ENCODE data around the gene KRT79.

The KRT79 gene

GRCh38 chr12:52818388-52818787, 15.7 kb downstream of the KRT79 start:
- DNase-seq (ENCODE audit: low read depth): no peak

DNA sequence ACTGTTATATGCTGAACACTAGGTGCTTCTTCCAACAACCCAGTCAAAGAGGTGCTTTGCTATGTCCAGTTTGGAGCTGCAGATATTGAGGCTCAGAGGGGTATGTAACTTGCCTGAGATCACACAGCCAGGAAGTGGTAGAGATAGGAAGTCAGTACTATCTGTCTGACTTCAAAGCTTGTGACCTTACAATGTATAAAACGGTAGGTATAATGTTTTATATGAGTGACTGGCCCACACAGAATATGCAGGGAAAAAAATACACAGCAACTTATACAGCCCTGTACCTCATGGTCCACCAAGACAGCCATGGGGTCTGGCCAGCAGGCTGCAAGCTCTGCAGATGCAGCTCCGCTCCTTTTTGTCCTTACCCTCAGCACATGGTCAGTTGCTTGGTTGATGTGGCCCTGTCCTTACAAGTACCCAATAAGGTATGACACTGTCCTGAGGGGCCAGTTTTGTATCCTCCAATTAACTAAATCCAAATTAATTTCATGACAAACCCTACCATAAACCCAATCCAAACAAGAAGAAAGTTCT, 16.3 kb downstream of the KRT79 start:
- no peak for DNase-seq (ENCODE audit: low read depth)

DNA sequence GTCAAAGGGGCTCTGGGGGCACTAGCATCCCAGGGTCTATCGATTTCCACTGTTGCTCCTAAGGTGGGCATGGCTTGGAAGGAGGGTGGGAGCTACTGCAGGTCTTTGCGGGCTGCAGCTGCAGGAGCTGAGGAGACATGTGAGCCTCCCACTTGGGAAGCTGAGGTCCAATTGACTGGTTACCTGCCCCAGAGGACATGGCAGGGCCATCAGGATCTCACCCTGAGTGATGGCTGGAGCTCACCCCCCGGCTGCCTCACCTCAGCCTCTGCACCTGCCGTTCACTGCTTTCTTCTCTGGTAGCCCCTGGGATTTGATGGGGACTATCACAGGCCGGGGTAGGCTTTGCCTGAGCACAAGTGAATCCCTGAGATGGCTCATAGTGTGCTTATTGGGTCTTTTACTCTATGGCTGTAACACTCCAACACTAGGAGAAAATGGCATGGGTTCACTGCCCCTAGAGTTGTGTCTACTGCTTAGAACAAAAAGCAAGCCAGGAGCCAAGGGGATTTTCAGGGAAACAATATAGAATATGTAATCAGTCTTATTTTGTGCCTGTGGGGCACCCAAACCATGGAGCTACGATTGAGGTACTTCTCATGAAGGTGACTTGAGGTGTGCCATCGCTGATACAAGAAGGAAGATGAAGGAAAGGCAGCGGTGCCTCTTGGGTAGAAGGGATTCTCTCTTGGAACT, 17.0 kb downstream of the KRT79 start:
- no peak for DNase-seq (ENCODE audit: low read depth)

DNA sequence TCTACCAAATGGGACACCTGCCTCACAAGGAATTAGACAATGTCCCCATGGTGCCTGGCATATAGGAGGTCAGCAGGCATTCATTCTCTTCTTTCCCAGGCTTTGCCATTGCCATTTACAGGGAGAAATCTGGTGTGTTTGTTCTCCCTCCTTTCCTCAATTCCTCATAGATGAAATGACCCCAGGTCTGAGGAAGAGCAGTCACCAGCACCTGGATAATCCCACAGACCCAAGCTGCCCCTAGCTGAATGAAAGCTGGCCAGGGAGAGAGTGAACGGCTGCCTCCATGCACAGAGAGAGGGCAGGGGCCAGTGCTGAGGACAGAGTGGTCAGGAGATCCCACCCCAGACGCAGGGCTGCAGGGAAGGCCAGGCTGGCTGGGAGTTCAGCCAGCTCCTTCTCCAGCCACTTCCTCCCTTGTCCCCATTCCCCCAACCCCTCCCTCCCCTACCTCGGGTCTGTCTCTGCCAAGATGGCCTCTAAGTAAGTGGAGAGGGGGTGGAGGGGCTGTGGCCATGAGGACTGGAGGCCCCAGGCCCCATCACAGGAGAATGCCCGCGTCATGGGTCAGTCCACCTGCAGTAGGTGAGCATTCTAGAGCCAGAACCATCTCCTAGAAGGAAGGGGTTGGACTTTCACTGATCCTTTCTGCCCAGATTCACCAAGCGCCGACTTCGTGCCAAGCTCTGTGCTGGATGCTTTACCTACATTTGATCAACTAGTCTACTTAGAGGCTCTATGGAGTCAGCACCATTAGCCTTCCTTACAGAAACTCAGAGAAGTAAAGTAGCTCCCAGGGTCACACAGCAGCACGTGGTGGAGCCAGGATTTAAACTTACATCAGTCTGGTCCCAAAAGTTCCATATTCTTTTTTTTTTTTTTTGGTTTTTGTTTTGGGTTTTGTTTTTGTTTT, 18.2 kb downstream of the KRT79 start:
- no peak for DNase-seq (ENCODE audit: low read depth)

DNA sequence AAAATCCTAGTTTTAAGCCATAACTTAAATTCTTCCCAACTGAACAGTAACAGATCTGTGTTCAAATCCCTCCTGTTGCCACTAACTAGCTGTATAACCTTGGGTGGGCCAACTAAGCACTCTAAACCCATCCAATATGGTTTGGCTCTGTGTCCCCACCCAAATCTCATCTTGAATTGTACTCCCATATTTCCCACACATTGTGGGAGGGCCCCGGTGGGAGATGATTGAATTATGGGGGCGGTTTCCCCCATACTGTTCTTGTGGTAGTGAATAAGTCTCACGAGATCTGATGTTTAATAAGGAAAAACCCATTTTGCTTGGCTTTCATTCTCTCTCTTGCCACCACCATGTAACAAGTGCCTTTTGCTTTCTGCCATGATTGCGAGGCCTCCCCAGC, 18.9 kb downstream of the KRT79 start:
- DNase-seq (ENCODE audit: low read depth): no peak

- DNase-seq (ENCODE audit: low read depth): no peak
These were observed 19.4 kb downstream of the KRT79 start for GRCh38 chr12:52814710-52815155.

DNA sequence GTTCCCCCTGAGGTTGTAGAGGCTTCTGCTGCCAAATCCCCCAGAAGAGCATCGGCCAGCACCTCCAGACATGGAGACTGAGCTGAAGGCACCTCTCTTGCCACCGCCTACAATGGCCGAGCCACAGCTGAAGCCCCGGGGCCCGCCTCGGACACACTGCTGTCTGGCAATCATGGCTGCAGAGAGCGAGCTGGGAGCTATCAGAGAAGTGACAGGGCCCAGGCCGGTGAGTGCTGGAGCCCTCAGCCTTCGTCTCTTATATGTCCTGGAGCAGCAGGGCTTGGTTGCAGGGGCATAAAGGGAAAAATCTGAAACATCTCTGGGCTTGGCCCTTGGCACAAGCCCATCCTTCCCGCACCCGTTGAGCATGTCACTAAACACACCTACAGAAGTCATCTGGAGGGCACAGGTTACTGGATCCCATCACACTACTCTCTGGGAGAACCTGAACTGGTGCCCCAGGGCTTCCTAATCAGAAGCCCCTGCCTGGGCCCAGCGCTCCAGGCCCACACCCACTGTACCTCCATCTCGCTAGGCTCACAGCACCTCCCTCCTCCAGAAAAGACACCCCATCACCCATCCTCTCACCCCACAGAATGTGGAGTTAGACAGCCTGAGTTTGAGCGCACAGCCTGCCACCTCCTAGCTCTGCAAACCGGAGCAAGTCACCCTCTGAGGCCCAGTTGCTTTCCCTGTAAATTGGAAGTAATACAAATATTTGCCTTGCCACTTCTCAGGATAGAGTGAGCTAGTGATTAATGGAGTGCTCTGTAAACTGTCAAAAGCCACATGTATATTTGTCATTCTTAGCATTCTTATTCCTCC, 20.0 kb downstream of the KRT79 start, which contains the start of gene KRT4:
Gene KRT4, minus strand, starts transcription at position 232 of the 825 bp plus-strand sequence. Its CDS starts 58 bp downstream, at position 174.
- DNase-seq (ENCODE audit: low read depth): no peak

DNA sequence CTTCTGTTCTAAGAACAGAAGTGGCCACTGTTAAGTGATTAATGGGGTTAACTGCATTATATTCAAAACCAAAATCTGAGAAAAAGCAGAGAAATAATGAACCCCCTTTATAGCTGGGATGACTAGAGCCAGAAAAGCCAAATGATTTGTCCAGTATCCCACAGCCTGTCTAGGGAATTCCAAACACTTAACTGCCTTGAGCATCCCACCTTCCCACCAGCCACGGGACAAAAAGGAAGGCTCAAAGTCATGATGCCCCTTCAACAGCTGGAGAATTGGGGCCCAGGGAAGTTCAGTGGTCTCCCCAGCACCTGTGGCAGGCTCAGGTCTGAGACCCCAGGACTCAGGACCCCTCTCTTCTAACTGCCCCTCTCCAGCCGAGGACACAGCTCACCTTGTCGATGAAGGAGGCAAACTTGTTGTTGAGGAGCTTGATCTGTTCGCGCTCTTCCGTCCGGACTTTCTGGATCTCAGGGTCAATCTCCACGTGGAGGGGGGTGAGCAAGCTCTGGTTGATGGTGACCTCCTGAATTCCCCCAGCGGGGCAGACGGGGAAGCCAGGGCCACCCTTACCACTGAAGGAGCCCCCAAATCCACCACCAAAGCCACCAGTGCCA, 20.8 kb downstream of the KRT79 start:
- no peak for DNase-seq (ENCODE audit: low read depth)

- DNase-seq (ENCODE audit: low read depth): no peak
These were observed 21.4 kb downstream of the KRT79 start for GRCh38 chr12:52812749-52813148.

DNA sequence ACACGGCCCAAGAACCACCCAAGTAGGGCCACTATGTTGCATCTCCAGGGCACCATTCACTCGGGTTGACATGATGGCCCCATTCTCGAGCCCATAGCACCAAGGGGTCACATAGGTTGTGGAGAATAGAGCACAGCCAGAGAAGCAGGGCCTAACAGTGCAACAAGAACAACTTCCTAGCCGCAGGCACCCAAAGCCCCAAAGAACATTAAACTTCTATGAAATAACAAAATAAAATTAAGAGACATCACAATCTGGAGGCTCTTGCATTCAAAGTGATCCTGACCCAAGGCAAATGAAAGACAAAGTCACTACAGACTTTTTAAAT, 22.1 kb downstream of the KRT79 start:
- no peak for DNase-seq (ENCODE audit: low read depth)

DNA sequence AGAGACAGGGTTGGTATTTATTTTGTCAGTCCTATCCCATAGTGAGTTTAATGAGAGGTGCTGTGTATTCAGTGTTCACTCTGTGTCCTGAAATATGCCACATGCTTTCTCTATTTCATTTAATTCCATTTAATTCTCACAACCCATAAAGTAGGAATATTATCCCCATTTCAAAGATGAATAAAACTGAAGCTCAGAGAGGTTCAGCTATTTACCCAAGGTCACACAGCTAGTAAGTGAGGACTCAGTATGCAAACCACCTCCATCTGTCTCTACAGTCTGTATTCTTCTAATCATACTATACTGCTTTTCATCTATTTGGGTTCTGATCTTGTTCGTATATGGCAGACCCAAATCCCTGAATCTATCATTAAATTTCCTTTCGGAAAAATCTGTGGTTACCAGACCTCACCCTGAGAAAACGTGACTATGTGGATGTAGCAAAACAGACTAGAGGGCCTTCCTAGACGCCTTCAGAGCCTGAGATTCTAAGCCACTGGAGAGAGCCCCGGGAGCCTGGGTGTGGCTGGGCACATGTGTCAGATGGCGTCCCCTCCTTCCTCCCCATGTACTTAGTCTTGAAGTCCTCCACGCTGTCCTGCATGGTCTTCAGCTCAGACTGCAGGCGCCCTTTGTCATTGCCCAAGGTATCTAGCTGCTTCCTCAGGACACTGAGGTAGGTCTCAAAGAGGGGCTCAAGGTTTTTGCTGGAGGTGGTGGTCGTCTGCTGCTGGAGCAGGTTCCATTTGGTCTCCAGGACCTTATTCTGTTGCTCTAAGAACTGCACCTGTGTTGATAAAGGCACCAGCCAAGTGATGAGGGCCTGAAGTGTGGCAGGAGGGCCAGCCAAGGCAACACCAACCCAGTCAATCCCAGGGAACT, 22.7 kb downstream of the KRT79 start:
- no peak for DNase-seq (ENCODE audit: low read depth)

GRCh38 chr12:52810554-52810953, 23.6 kb downstream of the KRT79 start:
- no peak for DNase-seq (ENCODE audit: low read depth)

DNA sequence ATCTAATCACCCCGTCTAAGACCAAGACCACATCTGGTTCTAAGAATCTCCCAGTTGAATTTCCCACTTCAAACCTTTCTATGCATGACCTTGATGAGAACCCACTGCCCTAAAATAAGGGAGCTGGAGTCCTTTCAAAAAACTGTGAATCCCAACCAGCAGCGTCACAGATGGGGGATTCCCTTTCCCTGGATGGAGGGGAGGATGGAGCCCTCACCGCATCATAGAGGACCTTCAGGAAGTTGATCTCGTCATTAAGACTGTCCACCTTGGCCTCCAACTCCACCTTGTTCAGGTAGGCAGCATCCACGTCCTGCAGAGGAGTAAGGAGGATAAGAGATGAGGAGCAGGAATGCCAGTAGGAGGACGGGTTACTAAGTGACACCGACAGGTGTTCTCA, 24.9 kb downstream of the KRT79 start:
- DNase-seq (ENCODE audit: low read depth): no peak

DNA sequence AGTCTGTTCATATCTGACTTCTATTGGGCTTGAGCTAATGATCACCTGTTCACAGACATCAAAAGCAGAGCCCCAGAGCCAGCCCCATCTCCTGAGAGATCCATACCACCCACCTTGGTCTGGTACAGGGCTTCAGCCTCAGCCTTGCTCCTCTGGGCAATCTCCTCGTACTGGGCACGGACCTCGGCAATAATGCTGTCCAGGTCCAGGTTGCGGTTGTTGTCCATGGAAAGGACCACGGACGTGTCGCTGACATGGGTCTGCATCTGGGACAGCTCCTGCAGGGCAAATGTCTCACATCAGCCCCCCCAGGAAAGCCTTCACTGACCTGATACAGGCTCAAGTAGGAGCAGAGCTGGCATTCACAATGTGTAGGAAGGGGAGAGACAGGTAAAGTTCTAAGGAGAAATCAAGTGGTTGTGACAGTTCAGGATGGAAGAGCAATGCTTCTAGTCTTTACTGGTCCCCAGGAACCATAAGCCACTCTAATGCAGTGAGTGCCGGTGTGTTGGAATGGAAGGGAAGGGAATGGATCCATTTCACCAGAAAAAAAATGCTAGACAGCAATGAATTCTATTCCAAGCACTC, 25.4 kb downstream of the KRT79 start:
- no peak for DNase-seq (ENCODE audit: low read depth)

- no peak for DNase-seq (ENCODE audit: low read depth)
These were observed 26.3 kb downstream of the KRT79 start for GRCh38 chr12:52807544-52808470.

DNA sequence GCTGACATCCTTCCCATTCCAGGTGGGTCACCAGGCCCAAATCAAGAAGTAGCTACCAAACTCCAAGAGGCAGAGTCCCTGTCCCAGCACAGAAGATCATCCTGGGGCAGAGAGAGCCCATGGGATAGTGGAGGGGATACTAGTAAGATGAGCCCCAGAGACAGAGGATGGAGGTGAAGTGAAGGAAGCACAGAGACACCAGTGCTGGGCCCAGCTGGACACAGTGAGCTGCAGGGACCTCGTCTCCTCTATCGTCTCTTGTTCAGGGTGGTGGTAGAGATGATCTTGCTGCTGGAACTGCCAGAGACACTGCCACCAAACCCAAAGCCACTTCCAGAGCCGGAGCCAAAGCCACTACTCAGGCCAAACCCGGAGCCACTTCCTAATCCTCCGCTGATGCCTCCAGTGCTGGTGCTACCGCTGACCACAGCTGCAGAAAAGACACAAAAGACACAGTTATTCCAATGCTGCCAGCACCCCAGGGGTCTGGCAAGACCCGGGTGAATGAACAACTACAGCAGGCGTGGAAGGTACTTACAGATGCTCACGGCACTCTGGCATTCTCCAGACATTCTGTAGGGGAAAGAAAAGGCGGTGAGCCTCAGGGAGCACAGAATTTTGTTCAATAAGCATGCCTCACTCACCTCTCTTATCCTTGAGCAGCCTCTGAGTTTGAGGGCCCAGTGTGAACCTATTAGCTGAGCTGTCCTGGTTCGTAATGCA, 27.1 kb downstream of the KRT79 start:
- no peak for DNase-seq (ENCODE audit: low read depth)

DNA sequence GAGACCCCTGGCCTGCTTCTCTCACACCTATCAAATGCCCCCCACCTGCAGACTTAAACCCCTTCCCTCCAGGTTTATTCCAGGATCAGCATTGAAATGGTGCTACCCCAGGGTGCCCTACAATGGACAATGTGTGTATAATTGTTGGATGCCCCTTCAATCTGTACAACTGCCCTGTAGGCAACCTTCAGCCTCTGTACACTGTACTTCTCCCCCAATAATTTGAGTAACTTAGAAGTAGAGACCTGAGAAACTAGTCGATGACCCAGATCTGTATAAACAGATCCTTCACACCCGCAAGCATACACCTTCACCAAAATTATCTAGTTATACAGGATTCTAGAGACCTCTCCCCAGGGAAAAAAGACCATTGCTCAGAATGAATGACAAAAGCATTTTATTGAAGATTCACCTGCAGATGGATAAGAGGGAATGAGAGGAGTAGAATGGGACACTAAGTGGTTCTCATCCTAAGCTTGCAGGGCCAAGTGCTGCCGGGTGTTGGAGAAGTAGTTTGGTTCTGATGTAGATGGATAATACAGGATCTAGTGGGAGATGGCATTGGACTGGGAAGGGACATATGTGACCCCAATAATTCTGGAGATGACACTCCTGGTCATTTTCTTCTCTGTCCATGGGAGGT, 27.8 kb downstream of the KRT79 start:
- no peak for DNase-seq (ENCODE audit: low read depth)

DNA sequence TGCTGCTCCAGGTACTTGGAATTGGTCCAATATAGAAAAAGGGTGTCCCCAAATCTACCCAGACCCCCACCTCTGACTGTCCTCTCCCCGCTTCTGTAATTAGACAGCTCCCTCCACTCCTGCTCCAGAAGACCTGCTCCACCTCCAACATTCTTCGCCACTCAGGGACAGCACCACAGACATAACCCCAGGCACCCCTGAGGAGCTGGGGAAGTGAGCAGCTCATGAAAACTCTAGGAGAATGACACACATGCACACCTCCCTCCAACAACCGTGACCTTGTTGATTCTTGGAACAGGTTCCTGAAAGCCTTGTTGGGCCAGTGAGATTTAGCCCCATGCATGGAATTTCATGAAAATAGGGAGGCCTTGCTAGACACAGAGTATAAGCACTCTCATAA, 28.4 kb downstream of the KRT79 start:
- no peak for DNase-seq (ENCODE audit: low read depth)
